Esophagus squamous epithelium (tissue), 4 donors: ENCODE measurements around the gene KDM3B.

Experiments used
- POLR2A ChIP-seq, 4 donors: fragments of 450-650 bp; IDR thresholded peaks; one replicate each; pipeline ENCODE4 v1.6.1; 2017; ENCODE audit warnings: antibody characterized with exemption in 4 of 4, mild to moderate bottlenecking in 4 of 4, moderate library complexity in 3 of 4
- TF ChIP-seq, protein P1 (sequence below), 6 experiments: fragments of 450-650 bp in 4 of 6; fragments of 200-600 bp in 2 of 6; sonication (generic) in 2 of 6; IDR thresholded peaks; one replicate each; pipeline ENCODE4 v1.5.1; 2016 to 2019; ENCODE audit warnings: antibody characterized with exemption in 6 of 6, mild to moderate bottlenecking in 4 of 6, moderate library complexity in 4 of 6

DNA sequence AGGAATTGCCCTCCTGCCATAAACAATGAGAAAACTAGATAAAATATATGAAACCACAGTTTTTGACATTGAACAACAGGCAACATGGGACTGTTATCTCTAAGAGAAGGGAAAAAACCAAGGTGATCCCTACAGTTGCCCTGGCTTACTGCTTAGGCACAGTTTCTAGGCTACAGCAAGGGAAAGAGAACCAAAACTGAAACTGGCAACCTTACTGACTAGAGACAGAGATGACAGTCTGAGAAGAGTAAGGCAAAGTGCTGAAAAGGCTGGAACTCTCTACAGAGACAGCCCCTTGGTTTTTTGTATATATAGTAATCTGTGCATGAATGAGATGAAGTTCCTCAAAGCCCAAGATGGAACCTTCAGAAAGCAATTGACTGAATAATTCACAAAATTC is 50.2 kb downstream of the KDM3B start:
- TF ChIP-seq, protein P1, sequence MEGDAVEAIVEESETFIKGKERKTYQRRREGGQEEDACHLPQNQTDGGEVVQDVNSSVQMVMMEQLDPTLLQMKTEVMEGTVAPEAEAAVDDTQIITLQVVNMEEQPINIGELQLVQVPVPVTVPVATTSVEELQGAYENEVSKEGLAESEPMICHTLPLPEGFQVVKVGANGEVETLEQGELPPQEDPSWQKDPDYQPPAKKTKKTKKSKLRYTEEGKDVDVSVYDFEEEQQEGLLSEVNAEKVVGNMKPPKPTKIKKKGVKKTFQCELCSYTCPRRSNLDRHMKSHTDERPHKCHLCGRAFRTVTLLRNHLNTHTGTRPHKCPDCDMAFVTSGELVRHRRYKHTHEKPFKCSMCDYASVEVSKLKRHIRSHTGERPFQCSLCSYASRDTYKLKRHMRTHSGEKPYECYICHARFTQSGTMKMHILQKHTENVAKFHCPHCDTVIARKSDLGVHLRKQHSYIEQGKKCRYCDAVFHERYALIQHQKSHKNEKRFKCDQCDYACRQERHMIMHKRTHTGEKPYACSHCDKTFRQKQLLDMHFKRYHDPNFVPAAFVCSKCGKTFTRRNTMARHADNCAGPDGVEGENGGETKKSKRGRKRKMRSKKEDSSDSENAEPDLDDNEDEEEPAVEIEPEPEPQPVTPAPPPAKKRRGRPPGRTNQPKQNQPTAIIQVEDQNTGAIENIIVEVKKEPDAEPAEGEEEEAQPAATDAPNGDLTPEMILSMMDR (IDR thresholded peaks at IDR 0.05), result no peak
- no peak for TF ChIP-seq POLR2A (IDR thresholded peaks at IDR 0.05)
